Peyer's patch (tissue), 4 donors: ENCODE measurements around the gene NFU1.

ENCODE experiments used
- POLR2A ChIP-seq, 2 donors: fragments of 450-650 bp; IDR thresholded peaks; one replicate each; pipeline ENCODE4 v1.5.1; 2017; ENCODE audit warnings: antibody characterized with exemption in 2 of 2, mild to moderate bottlenecking in 2 of 2, moderate library complexity in 2 of 2
- TF ChIP-seq, protein P1 (sequence below), 6 experiments: fragments of 450-650 bp in 4 of 6; fragments of 200-600 bp in 2 of 6; sonication (generic) in 1 of 6; IDR thresholded peaks; one replicate each; pipeline ENCODE4 v1.5.1; 2017 to 2019; ENCODE audit warnings: antibody characterized with exemption in 6 of 6, mild to moderate bottlenecking in 3 of 6, moderate library complexity in 1 of 6

DNA sequence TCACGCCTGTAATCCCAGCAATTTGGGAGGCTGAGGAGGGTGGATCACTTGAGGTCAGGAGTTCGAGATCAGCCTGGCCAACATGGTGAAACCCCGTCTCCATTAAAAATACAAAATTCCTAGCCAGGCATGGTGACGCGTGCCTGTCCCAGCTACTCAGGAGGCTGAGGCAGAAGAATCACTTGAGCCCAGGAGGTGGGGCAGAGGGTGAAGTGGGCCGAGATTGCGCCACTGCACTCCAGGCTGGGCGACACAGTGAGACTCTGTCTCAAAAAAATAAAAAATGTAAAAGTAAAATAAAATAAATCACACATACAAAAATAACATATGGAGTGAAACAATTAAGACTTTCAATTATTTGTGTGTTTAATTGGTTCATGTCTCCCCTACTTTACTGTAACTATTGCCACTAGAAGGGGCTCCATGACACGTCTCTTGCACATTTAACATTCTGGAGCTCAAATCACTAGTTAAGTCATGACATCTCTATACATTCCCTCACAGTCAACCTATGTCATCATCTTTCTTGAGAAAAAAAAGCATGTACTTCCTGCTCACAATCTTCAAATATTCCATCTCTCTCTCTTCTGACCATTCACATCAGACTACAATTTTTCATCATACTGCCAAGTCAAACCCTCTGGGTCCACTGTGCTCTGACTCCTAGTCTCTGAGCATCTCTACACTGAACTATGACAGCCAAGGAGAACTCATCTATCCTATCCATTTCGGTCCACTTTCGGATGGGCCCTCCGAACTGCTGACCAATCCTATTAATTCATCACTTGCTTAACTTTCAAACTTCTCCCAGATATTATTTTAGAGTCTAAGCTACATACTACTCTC lies 56.9 kb downstream of the NFU1 start:
- TF ChIP-seq, protein P1, sequence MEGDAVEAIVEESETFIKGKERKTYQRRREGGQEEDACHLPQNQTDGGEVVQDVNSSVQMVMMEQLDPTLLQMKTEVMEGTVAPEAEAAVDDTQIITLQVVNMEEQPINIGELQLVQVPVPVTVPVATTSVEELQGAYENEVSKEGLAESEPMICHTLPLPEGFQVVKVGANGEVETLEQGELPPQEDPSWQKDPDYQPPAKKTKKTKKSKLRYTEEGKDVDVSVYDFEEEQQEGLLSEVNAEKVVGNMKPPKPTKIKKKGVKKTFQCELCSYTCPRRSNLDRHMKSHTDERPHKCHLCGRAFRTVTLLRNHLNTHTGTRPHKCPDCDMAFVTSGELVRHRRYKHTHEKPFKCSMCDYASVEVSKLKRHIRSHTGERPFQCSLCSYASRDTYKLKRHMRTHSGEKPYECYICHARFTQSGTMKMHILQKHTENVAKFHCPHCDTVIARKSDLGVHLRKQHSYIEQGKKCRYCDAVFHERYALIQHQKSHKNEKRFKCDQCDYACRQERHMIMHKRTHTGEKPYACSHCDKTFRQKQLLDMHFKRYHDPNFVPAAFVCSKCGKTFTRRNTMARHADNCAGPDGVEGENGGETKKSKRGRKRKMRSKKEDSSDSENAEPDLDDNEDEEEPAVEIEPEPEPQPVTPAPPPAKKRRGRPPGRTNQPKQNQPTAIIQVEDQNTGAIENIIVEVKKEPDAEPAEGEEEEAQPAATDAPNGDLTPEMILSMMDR (IDR thresholded peaks at IDR 0.05), result no peak
- no peak for TF ChIP-seq POLR2A (IDR thresholded peaks at IDR 0.05)
